ENCODE data around the gene CPNE6. TPM values are rescaled to one million over a fixed set of nuclear protein-coding genes. Genes with fewer than 3 reads are reported as not detected.

CPNE6 gene
- total and polyA plus RNA-seq, 2 of the 13 experiments (the other 11 are each of a cell fraction or from before 2014, with no cell fraction given) = not detected

DNA sequence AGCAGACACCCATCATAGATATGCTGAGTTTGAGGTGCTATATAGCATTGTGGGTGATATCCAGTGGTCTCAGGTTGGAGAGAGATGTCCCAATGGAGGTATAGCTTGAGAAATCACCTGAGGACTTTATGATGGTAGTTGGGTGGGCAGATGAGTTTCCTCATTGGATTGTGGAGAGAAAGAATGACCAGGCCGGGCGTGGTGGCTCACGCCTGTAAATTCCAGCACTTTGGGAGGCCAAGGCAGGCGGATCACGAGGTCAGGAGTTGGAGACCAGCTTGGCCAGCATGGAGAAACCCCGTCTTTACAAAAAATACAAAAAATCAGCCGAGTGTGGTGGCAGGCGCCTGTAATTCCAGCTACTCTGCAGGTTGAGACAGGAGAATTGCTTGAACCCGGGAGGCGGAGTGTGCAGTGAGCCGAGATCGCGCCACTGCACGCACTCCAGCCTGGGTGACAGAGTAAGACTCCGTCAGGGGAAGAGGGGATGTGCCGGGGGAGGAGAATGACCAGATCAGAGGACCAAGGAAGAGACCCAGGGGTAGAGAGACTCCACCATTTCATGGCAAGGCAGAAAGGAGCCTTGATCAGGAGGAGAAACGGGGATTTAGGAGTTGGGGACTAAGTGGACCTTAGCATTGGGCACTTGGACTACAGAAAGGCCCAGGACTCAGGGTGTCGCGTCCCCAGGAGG, 22.0 kb downstream of the CPNE6 start (continued):
- TF ChIP-seq, protein P1, sequence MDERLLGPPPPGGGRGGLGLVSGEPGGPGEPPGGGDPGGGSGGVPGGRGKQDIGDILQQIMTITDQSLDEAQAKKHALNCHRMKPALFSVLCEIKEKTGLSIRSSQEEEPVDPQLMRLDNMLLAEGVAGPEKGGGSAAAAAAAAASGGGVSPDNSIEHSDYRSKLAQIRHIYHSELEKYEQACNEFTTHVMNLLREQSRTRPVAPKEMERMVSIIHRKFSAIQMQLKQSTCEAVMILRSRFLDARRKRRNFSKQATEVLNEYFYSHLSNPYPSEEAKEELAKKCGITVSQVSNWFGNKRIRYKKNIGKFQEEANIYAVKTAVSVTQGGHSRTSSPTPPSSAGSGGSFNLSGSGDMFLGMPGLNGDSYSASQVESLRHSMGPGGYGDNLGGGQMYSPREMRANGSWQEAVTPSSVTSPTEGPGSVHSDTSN (CRISPR knock-in tag; IDR thresholded peaks at IDR 0.05) = 0 out of 2 replicates have a peak, but pooled peaks have one; percentile 6
- TF ChIP-seq ZC3H13 (CRISPR knock-in tag; IDR thresholded peaks at IDR 0.05) (no peak), PAWR (CRISPR knock-in tag; IDR thresholded peaks at IDR 0.05; ENCODE audit: borderline replicate concordance) (no peak), NFE2L2 (IDR thresholded peaks at IDR 0.05; ENCODE audit: low read length) (no peak), PHF20 (CRISPR knock-in tag; IDR thresholded peaks at IDR 0.05) (no peak), CBX2 (IDR thresholded peaks at IDR 0.05; ENCODE audit: low read depth, low read length) (no peak), CBX2 (CRISPR knock-in tag; IDR thresholded peaks at IDR 0.05; ENCODE audit: low read depth) (no peak; the same call in 1 of the 2 replicates), ZSCAN29 (CRISPR knock-in tag; conservative IDR thresholded peaks at IDR 0.05) (no peak; the same call in 1 of the 2 replicates), GABPB1 (CRISPR knock-in tag; IDR thresholded peaks at IDR 0.05) (no peak), SOX13 (IDR thresholded peaks at IDR 0.05) (no peak), SOX13 (CRISPR knock-in tag; conservative IDR thresholded peaks at IDR 0.05 in 1 of 2, IDR thresholded peaks at IDR 0.05 in 1 of 2) (0 out of 4 replicates have a peak, but pooled peaks of 1 of the 2 experiments have one; percentile 36), KAT8 (CRISPR knock-in tag; IDR thresholded peaks at IDR 0.05) (no peak), CREM (IDR thresholded peaks at IDR 0.05) (no peak), CREM (CRISPR knock-in tag; IDR thresholded peaks at IDR 0.05) (no peak), TEAD3 (CRISPR knock-in tag; optimal IDR thresholded peaks at IDR 0.05; ENCODE audit: borderline replicate concordance) (no peak), KLF16 (CRISPR knock-in tag; IDR thresholded peaks at IDR 0.05) (no peak), GFI1 (CRISPR knock-in tag; IDR thresholded peaks at IDR 0.05; ENCODE audit: borderline replicate concordance) (no peak), PRPF4 (IDR thresholded peaks at IDR 0.05; ENCODE audit: low read depth, low read length, poor library complexity, severe bottlenecking) (peak; percentile 87), SIX1 (CRISPR knock-in tag; IDR thresholded peaks at IDR 0.05; ENCODE audit: borderline replicate concordance) (no peak), PAX8 (CRISPR knock-in tag; IDR thresholded peaks at IDR 0.05; ENCODE audit: borderline replicate concordance) (no peak), NCOA1 (CRISPR knock-in tag; IDR thresholded peaks at IDR 0.05) (no peak)
- TF ChIP-seq, protein P2, sequence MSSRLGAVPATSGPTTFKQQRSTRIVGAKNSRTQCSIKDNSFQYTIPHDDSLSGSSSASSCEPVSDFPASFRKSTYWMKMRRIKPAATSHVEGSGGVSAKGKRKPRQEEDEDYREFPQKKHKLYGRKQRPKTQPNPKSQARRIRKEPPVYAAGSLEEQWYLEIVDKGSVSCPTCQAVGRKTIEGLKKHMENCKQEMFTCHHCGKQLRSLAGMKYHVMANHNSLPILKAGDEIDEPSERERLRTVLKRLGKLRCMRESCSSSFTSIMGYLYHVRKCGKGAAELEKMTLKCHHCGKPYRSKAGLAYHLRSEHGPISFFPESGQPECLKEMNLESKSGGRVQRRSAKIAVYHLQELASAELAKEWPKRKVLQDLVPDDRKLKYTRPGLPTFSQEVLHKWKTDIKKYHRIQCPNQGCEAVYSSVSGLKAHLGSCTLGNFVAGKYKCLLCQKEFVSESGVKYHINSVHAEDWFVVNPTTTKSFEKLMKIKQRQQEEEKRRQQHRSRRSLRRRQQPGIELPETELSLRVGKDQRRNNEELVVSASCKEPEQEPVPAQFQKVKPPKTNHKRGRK (CRISPR knock-in tag; IDR thresholded peaks at IDR 0.05) = peak; percentile 86; the same call in 1 of the 2 replicates
- TF ChIP-seq, protein P3, sequence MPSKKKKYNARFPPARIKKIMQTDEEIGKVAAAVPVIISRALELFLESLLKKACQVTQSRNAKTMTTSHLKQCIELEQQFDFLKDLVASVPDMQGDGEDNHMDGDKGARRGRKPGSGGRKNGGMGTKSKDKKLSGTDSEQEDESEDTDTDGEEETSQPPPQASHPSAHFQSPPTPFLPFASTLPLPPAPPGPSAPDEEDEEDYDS (CRISPR knock-in tag; IDR thresholded peaks at IDR 0.05) = no peak
- TF ChIP-seq, protein P4, sequence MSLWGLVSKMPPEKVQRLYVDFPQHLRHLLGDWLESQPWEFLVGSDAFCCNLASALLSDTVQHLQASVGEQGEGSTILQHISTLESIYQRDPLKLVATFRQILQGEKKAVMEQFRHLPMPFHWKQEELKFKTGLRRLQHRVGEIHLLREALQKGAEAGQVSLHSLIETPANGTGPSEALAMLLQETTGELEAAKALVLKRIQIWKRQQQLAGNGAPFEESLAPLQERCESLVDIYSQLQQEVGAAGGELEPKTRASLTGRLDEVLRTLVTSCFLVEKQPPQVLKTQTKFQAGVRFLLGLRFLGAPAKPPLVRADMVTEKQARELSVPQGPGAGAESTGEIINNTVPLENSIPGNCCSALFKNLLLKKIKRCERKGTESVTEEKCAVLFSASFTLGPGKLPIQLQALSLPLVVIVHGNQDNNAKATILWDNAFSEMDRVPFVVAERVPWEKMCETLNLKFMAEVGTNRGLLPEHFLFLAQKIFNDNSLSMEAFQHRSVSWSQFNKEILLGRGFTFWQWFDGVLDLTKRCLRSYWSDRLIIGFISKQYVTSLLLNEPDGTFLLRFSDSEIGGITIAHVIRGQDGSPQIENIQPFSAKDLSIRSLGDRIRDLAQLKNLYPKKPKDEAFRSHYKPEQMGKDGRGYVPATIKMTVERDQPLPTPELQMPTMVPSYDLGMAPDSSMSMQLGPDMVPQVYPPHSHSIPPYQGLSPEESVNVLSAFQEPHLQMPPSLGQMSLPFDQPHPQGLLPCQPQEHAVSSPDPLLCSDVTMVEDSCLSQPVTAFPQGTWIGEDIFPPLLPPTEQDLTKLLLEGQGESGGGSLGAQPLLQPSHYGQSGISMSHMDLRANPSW (CRISPR knock-in tag; IDR thresholded peaks at IDR 0.05; ENCODE audit: borderline replicate concordance) = no peak
- TF ChIP-seq, protein P5, sequence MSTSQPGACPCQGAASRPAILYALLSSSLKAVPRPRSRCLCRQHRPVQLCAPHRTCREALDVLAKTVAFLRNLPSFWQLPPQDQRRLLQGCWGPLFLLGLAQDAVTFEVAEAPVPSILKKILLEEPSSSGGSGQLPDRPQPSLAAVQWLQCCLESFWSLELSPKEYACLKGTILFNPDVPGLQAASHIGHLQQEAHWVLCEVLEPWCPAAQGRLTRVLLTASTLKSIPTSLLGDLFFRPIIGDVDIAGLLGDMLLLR (CRISPR knock-in tag; IDR thresholded peaks at IDR 0.05) = no peak

All from HepG2 (cell line).